Right renal cortex interstitium (tissue), 3 donors: ENCODE data around the gene TRMT5. TPM values are rescaled to one million over a fixed set of nuclear protein-coding genes. Genes with fewer than 3 reads are reported as not detected.

Experiments
- DNase-seq, 3 donors: peaks; one replicate each; pipeline ENCODE4 v3.0.0-alpha.2; 2013; ENCODE audit warnings: low read depth in 3 of 3, low spot score in 2 of 3
- polyA plus RNA-seq, 3 donors: library from polyadenylated mRNA; unstranded; fragments of 120-200 nt; gene quantifications; one replicate each; pipeline ENCODE4 v1.2.1, GENCODE V29; 2013; ENCODE audit not compliant: insufficient read length in 3 of 3

TRMT5 gene
- polyA plus RNA-seq, 3 donors = 22.7 to 29.7 (median 25.5) TPM

GRCh38 chr14:60965402-60965801, 15.5 kb downstream of the TRMT5 start:
- DNase-seq = no peak

DNA sequence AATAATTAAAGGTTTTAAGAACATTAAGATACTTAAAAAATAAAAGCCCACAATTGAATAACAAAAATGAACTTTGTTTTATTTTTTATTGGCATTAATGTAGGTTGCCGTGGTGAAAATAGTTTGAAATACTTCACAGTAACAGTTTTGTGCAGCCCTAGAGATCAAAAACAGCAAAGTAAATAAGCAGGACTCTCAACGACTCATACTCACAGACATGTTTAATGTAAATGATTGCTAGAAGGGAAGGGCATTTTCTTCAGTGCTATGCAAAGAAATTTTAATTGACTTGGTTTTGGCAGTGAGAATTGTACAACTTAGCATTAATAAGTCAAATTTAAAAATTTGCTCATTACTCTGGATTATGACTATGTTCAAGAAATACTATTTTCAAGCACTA, 16.0 kb downstream of the TRMT5 start:
- no peak for DNase-seq

DNA sequence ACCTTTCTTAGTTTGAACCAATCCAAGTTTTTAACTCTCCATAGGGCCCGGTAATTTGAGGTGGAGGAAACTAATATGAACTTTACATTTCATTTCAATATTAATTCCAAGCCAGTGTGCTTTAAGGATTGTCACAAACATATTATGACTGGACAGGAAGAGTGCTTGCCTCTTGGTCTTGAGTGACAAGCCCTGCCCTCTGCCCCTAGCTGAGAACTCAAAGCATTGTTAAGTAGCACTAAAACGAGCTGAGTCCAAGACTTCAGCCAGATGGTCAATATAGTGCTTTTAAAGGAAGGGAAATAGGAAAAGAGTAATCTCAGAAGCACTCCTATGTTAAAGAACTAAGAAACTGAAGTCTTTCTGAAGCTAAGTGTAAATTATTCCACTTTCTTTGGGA, 17.1 kb downstream of the TRMT5 start:
- no peak for DNase-seq

DNA sequence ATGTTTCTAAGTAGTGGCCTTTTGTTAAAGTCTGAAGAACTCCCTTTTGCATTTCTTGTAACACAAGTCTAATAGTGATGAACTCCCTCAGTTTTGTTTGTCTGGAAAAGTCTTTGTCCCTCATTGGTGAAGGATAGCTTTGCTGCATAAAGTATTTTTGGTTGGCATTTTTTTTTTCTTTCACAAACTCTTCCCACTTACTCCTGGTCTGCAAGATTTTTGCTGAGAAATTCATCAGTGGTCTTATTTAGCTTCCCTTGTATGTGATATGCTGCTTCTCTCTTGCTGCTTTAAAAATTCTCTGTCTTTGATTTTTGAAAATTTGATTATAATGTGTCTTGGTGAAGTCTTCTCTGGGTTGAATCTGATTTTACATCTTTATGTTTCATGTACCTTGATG, 22.7 kb downstream of the TRMT5 start:
- no peak for DNase-seq

DNA sequence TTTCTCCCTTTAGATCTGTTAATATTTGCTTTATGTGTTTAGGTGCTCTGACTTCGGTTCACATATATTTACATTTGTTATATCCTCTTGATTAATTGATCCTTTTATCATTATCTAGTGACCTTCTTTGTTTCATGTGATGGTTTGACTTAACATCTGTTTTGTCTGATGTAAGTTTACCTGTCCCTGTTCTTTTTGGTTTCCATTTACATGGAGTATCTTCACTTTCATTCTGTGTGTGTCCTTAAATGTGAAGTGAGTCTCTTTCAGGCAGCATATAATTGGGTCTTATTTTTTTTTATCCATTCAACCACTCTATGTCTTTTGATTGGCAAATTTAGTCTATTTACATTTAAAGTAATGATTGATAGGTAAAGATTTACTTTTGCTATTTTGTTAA, 24.2 kb downstream of the TRMT5 start:
- DNase-seq = no peak

- no peak for DNase-seq
Measured at GRCh38 chr14:60956202-60956601, 24.7 kb downstream of the TRMT5 start.

GRCh38 chr14:60951776-60952435, 29.0 kb downstream of the TRMT5 start:
- DNase-seq = no peak

- no peak for DNase-seq
Measured at GRCh38 chr14:60946773-60947172, 34.1 kb downstream of the TRMT5 start.

- no peak for DNase-seq
Measured at GRCh38 chr14:60945984-60946383, 34.9 kb downstream of the TRMT5 start.

DNA sequence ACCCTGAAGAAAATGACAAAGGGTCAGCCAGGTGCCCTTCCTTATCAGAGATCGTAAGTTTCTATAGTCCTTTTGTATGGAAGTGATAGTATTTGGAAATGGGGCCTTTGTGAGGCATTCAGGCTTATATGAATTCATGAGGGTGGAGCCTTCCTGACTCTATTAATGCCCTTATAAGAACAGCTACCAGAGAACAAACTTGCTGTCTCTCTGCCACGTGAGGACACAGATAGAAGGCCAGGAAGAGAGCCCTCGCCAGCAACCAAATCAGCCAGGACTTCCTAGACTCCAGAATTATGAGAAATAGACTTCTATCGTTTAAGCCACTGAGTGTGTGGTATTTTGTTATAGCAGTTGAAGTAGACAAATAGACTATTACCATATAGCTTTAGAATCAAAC, 36.7 kb downstream of the TRMT5 start:
- DNase-seq = no peak

GRCh38 chr14:60943637-60944032, 37.2 kb downstream of the TRMT5 start:
- DNase-seq = no peak

- DNase-seq = no peak
Measured at GRCh38 chr14:60935319-60935718, 45.6 kb downstream of the TRMT5 start.

DNA sequence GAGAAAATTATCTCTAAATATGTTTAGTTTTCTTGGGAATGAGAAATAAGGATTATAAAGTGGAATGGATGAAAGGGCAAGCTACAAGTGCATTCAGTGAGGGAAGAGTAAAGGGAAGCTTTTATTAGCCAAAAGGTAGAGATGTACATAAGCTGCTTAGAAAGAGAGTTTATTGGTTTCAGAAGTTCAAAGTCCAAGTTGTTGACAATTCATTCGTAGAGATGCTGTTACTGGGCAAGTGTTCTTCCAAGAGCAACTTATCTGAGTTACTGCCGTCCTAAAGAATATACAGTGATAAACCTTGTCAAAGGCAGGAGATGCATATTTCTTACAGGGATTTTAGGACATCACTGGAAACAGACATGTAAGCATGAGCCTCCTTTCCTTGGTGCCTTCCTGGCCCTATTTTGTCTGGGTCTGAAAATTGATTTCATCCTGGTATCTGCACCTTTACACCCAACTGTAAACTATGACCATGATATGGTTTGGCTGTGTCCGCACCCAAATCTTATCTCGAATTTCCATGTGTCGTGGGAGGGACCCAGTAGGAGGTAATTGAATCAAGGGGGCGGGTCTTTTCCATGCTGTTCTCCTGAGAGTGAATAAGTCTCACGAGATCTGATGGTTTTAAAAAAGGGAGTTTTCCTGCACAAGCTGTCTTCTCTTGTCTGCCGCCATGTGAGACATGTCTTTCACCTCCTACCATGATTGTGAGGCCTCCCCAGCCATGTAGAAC, 46.8 kb downstream of the TRMT5 start:
- no peak for DNase-seq

DNA sequence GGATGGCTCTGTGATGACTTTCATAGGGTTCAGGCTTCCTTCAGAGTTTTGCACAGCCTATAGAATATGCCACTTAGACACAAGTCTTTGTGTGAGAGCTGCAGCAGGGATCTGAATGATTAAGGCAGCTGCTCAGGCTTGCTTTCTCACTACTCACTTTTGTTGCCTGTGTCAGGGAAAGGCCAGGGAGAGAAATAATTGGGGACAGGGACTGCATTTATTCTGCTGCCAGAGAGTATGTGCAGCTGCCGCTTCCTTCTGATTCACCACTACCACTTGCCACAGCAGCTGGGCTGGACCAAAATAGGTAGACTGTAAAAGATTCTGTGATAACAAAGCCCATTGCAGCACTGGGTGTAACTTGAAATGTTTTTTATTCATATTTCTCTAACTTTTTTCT, 49.7 kb downstream of the TRMT5 start:
- no peak for DNase-seq

DNA sequence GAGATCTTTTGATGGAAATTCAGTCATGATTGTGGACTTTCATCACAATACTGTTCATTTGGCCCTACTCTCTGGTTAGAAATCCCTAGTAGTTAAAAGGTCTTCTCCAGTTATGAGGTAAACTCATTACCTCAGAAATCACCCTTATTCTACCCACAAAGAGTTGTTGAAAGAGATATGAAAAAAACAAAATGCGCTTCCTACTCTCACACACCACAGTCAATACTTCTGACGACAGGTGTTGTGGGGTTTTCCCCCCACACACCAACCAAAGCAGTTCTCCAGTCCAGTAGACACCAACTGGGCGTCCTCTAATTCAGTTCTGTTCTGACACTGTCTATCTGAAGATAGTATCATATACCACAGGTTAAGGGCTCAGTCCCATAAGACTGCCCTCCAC, 54.9 kb downstream of the TRMT5 start:
- DNase-seq = no peak

DNA sequence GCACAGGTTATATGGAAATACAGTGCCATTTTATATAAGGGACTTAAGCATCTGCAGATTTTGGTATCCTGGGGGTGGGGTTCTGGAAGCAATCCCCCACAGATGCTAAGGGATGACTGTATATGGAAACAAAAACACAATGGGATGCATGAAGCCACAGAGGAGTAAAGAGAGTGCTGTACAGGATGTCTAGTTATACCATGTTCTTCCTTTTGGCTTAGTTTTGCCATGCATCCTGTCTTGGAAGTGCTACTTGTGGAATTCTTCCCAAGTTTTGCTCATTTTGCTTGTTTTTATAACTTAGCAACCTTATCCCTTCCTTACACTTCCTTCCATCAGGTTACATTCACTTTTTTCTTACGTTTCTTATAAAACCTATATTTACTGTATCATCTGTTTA, 55.6 kb downstream of the TRMT5 start:
- DNase-seq = no peak

- DNase-seq = no peak
Measured at GRCh38 chr14:60922050-60922449, 58.8 kb downstream of the TRMT5 start.

Other genes starting within 250 kb of the TRMT5 start
- 10 to 100 TPM; 50.3 to 57.2 (median 53.1) TPM for gene MNAT1, start 246.3 kb downstream of the TRMT5 start, polyA plus RNA-seq
- 10 to 100 TPM; 20.4 to 21.8 (median 21.6) TPM for gene SLC38A6, start 166 bp upstream of the TRMT5 start, polyA plus RNA-seq